Aortic smooth muscle cell (primary cell): ENCODE results near the gene TEX26. TPM values are rescaled to one million over a fixed set of nuclear protein-coding genes. Genes with fewer than 3 reads are reported as not detected.

ENCODE experiments used
- total RNA-seq: library from RNA; depleted of rRNA; stranded (reverse); fragments of >200 nt; gene quantifications from 2 replicates; pipeline ENCODE4 v1.2.3, GENCODE V29; 2014

TEX26 gene
- total RNA-seq, result 0.25 TPM in 1 of 2 replicates, not detected in the other

GRCh38 chr13:30932481-30933353, at the start of gene TEX26:
TSS of gene TEX26 (plus strand) at chr13:30932656. CDS start at chr13:30932716, 60 bp downstream.

GRCh38 chr13:30905932-30906383, 26.5 kb upstream of the TEX26 start, which contains the start of gene MEDAG:
TSS of gene MEDAG (plus strand) at chr13:30906271. CDS start at chr13:30906516, 245 bp downstream.

Other genes starting within 250 kb of the TEX26 start
- not detected in 2 replicates for gene ALOX5AP, start 197.1 kb upstream of the TEX26 start, total RNA-seq
- 76.6 and 183 TPM in 2 replicates for gene MEDAG, start 26.4 kb upstream of the TEX26 start, total RNA-seq
- 27.6 and 39.9 TPM in 2 replicates for gene HSPH1, start 229.2 kb downstream of the TEX26 start, total RNA-seq